ENCODE measurements around the gene SMIM15. TPM values are rescaled to one million over a fixed set of nuclear protein-coding genes. Genes with fewer than 3 reads are reported as not detected.

Gene SMIM15
- total and polyA plus RNA-seq, 2 of the 4 experiments (the other 2 are of a cell fraction) = 49.7 to 94.3 TPM

DNA sequence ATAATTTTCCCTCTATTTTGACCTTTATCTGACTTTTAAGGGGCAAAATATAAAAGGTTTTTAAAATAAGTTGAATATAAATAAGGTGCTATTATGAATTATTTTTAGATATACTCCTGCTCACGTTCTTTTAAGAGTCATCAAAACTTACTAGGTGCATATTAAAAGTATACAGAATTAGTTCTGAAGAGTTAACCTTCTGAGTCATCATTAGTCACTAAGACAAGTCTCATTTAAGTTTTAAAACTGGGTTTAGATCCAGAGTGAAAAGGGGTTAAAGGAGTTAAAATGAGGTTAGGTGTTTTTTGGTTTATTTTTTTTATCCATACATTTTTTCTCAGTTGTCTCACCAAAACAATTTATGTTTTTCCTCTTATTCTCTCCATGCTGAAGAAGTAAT is 41.7 kb downstream of the SMIM15 start:
- Histone ChIP-seq H3K9me1 (ENCODE audit: insufficient read depth, low read length) (no peaks in the 10 kb centered on the region), H2BK5ac (ENCODE audit: low read depth, low read length, poor library complexity, severe bottlenecking) (no peak overlapping the region), H3K23ac (ENCODE audit: low read depth, low read length) (no peak overlapping the region), H3K9me3 (ENCODE audit: control insufficient read depth, insufficient read depth, low read length) (no peaks in the 10 kb centered on the region), H3K9ac (ENCODE audit: low read depth, low read length) (no peak overlapping the region), H4K20me1 (ENCODE audit: insufficient read depth, low read length) (no peaks in the 10 kb centered on the region; the same call in 1 of the 2 replicates), H3K79me1 (ENCODE audit: low read depth in 1 of 2, low read length in 2 of 2) (no peaks in the 10 kb centered on the region; a peak in 1 of 4 replicates), H3K27ac (ENCODE audit: insufficient read depth, low read length) (no peak overlapping the region), H2BK15ac (ENCODE audit: low read depth, low read length) (no peak overlapping the region), H2BK20ac (ENCODE audit: low read depth, low read length) (no peak overlapping the region), H3K27me3 (ENCODE audit: control insufficient read depth, insufficient read depth, low read length) (no peaks in the 10 kb centered on the region), H2BK120ac (ENCODE audit: low read depth, low read length) (no peak overlapping the region), H3K4me2 (ENCODE audit: low read depth, low read length) (no peak overlapping the region), H3K4me3 (ENCODE audit: insufficient read depth, low read depth, low read length) (no peak overlapping the region), H2AFZ (replicated peaks; ENCODE audit: low read length, poor library complexity) (no peak overlapping the region), H3K4me1 (ENCODE audit: control insufficient read depth, insufficient read depth, low read length) (no peaks in the 10 kb centered on the region), H4K91ac (ENCODE audit: insufficient read depth, low read depth, low read length) (no peak overlapping the region), H3K36me3 (ENCODE audit: control insufficient read depth, insufficient read depth, low read length) (no peaks in the 10 kb centered on the region), H3K18ac (ENCODE audit: low read depth, low read length) (no peak overlapping the region), H3K14ac (replicated peaks; ENCODE audit: low read depth, low read length) (no peak overlapping the region), H2AK5ac (ENCODE audit: low read depth, low read length) (no peak overlapping the region), H3K56ac (ENCODE audit: extremely low read depth, insufficient read depth, low read length) (no peak overlapping the region), H3K4ac (ENCODE audit: low read depth, low read length) (no peak overlapping the region), H4K5ac (ENCODE audit: low read depth, low read length) (no peak overlapping the region), H2AK9ac (replicated peaks; ENCODE audit: low read depth, low read length, poor library complexity) (no peak overlapping the region), H4K8ac (ENCODE audit: low read depth in 2 of 2, low read length in 2 of 2) (no peak overlapping the region)
- BruUV-seq (replicated peaks) = no TSS peak
- DNase-seq = peak; percentile 22
- WGBS, 2 experiments (ENCODE audit: extremely low coverage in 2 of 2, insufficient read length in 1 of 2) = no CpG with 5 or more reads among the region's 1 CpG
- in situ Hi-C loops (cut with MboI; ENCODE audit: low sequenced_read_pairs) = no loop called here
- dilution Hi-C loops (cut with HindIII; ENCODE audit: low sequenced_read_pairs, unreplicated experiment) = no loop called here
- ChIA-PET CTCF (no interaction called here), POLR2A (ENCODE audit: unreplicated experiment) (no interaction called here)
- no peak for ATAC-seq (ENCODE audit: low read depth)
- TF ChIP-seq RFX5 (IDR thresholded peaks at IDR 0.05; ENCODE audit: low read depth, low read length) (no peak), MAFK (IDR thresholded peaks at IDR 0.05; ENCODE audit: low read depth, low read length) (no peak), NFE2L2 (IDR thresholded peaks at IDR 0.05; ENCODE audit: low read depth, low read length) (no peak), RCOR1 (IDR thresholded peaks at IDR 0.05; ENCODE audit: insufficient replicate concordance, low read length) (no peak), MXI1 (IDR thresholded peaks at IDR 0.05; ENCODE audit: borderline replicate concordance, low read depth, low read length) (no peak), CTCF (conservative IDR thresholded peaks at IDR 0.05; ENCODE audit: low read depth, low read length) (no peak), USF2 (IDR thresholded peaks at IDR 0.05; ENCODE audit: low read depth, low read length) (no peak), MAZ (IDR thresholded peaks at IDR 0.05; ENCODE audit: borderline replicate concordance, low read depth, low read length) (no peak), CHD1 (IDR thresholded peaks at IDR 0.05; ENCODE audit: low read depth, low read length) (no peak), POLR2A (IDR thresholded peaks at IDR 0.05; ENCODE audit: low read depth, low read length) (no peak), CEBPB (IDR thresholded peaks at IDR 0.05; ENCODE audit: low read depth, low read length) (no peak), FOS (IDR thresholded peaks at IDR 0.05; ENCODE audit: low read depth, low read length) (no peak), SMC3 (IDR thresholded peaks at IDR 0.05; ENCODE audit: low read depth, low read length) (no peak), BHLHE40 (IDR thresholded peaks at IDR 0.05; ENCODE audit: low read depth, low read length) (no peak), RAD21 (IDR thresholded peaks at IDR 0.05; ENCODE audit: low read length) (no peak)
- TF ChIP-seq, protein P1, sequence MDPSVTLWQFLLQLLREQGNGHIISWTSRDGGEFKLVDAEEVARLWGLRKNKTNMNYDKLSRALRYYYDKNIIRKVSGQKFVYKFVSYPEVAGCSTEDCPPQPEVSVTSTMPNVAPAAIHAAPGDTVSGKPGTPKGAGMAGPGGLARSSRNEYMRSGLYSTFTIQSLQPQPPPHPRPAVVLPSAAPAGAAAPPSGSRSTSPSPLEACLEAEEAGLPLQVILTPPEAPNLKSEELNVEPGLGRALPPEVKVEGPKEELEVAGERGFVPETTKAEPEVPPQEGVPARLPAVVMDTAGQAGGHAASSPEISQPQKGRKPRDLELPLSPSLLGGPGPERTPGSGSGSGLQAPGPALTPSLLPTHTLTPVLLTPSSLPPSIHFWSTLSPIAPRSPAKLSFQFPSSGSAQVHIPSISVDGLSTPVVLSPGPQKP (IDR thresholded peaks at IDR 0.05; ENCODE audit: borderline replicate concordance, low read depth, low read length) = no peak
- intact Hi-C loops (cut with micrococcal nuclease) = no loop called here
